Measurements from ENCODE around the gene PURB.

DNA sequence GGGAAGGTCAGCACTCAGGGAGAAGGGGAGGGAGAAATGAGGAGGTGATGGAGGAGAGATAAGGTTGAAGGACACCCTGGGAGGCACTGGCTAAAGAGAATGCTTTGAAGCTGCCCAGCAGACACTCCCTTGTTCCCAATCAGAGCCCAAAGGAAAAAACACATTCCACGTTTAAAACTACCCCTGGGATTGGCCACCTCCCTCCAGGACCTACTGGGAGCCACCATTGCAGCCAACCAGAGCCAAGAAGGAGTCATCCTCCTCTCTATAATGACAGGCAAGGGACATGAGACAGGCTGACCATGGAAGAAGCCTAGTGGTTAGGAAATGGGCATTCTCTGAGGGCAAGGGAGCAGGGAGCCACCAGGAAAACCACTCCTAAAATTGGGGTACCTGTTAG lies 49.7 kb upstream of the PURB start:
- no peak for TF ChIP-seq POLR2A (IDR thresholded peaks at IDR 0.05)
- TF ChIP-seq, protein P1, sequence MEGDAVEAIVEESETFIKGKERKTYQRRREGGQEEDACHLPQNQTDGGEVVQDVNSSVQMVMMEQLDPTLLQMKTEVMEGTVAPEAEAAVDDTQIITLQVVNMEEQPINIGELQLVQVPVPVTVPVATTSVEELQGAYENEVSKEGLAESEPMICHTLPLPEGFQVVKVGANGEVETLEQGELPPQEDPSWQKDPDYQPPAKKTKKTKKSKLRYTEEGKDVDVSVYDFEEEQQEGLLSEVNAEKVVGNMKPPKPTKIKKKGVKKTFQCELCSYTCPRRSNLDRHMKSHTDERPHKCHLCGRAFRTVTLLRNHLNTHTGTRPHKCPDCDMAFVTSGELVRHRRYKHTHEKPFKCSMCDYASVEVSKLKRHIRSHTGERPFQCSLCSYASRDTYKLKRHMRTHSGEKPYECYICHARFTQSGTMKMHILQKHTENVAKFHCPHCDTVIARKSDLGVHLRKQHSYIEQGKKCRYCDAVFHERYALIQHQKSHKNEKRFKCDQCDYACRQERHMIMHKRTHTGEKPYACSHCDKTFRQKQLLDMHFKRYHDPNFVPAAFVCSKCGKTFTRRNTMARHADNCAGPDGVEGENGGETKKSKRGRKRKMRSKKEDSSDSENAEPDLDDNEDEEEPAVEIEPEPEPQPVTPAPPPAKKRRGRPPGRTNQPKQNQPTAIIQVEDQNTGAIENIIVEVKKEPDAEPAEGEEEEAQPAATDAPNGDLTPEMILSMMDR (IDR thresholded peaks at IDR 0.05): no peak
- no peak for TF ChIP-seq POLR2AphosphoS5 (IDR thresholded peaks at IDR 0.05)
- TF ChIP-seq EP300 (IDR thresholded peaks at IDR 0.05): no peak
